Endodermal cell (in vitro differentiated cells): ENCODE measurements around the gene PARPBP. TPM values are rescaled to one million over a fixed set of nuclear protein-coding genes. Genes with fewer than 3 reads are reported as not detected.
"Not testable (repeated sequence)": the region's sequence is repeated elsewhere in the genome, so short reads cannot be mapped to it uniquely, and the experiment has no call there.

Experiments used
- DNase-seq: peaks from one replicate; pipeline ENCODE4 v3.0.0-alpha.2; 2017
- H3K27ac ChIP-seq: 2 replicates; pipeline ENCODE4 v1.5.1; 2013; ENCODE audit warnings: mild to moderate bottlenecking, low read depth, low read length, moderate library complexity
- H3K27me3 ChIP-seq: 2 replicates; pipeline ENCODE4 v1.6.1; 2013; ENCODE audit warnings: mild to moderate bottlenecking, low read length, moderate library complexity; ENCODE audit not compliant: insufficient read depth, control insufficient read depth, poor library complexity, severe bottlenecking
- H3K36me3 ChIP-seq: 2 replicates; pipeline ENCODE4 v1.7.0; 2013; ENCODE audit warnings: mild to moderate bottlenecking, low read length, moderate library complexity; ENCODE audit not compliant: control insufficient read depth, insufficient read depth
- H3K4me1 ChIP-seq: one replicate; pipeline ENCODE4 v1.7.0; 2013; ENCODE audit warnings: low read length; ENCODE audit not compliant: control insufficient read depth, insufficient read depth
- H3K4me3 ChIP-seq: 2 replicates; pipeline ENCODE4 v1.5.1; 2013; ENCODE audit warnings: mild to moderate bottlenecking, low read length, moderate library complexity
- H3K9ac ChIP-seq: 2 replicates; pipeline ENCODE4 v1.6.1; 2013; ENCODE audit warnings: mild to moderate bottlenecking, low read length, moderate library complexity; ENCODE audit not compliant: poor library complexity, severe bottlenecking; ENCODE audit errors: extremely low read depth
- H3K9me3 ChIP-seq: 2 replicates; pipeline ENCODE4 v1.6.1; 2013; ENCODE audit warnings: mild to moderate bottlenecking, low read length, moderate library complexity; ENCODE audit not compliant: control insufficient read depth
- H3K27ac Mint-ChIP-seq: 2 replicates; pipeline ENCODE4 v1.8.0; 2020; ENCODE audit warnings: mixed read lengths
- H3K27me3 Mint-ChIP-seq: 2 replicates; pipeline ENCODE4 v1.8.0; 2021; ENCODE audit warnings: mild to moderate bottlenecking, mixed read lengths; ENCODE audit not compliant: insufficient read depth
- H3K36me3 Mint-ChIP-seq: 2 replicates; pipeline ENCODE4 v1.8.0; 2020; ENCODE audit warnings: low read depth, mixed read lengths
- H3K4me1 Mint-ChIP-seq: 2 replicates; pipeline ENCODE4 v1.8.0; 2020; ENCODE audit warnings: mixed read lengths
- H3K4me3 Mint-ChIP-seq: 2 replicates; pipeline ENCODE4 v1.8.0; 2020; ENCODE audit warnings: mild to moderate bottlenecking, moderate library complexity, mixed read lengths
- H3K9me3 Mint-ChIP-seq: 2 replicates; pipeline ENCODE4 v1.8.0; 2020; ENCODE audit warnings: mild to moderate bottlenecking, mixed read lengths
- WGBS, 2 experiments: methylation state at CpG; one replicate each; pipeline versions ENCODE4 v1.1.5 to v1.1.7; 2013; ENCODE audit warnings: missing lambda C conversion rate in 2 of 2, mixed read lengths in 1 of 2; ENCODE audit not compliant: insufficient coverage in 1 of 2, insufficient read length in 1 of 2; 5-methylcytosine and 5-hydroxymethylcytosine counted together
- long read RNA-seq, 4 experiments: library from polyadenylated mRNA in 2 of 4; library from RNA in 1 of 4; library from capped mRNA in 1 of 4; stranded (forward) in 3 of 4; unstranded in 1 of 4; transcript quantifications; one replicate each; pipeline ENCODE4 v2.0.0, GENCODE V29; 2020 to 2021; ENCODE audit warnings: inconsistent platforms in 1 of 4
- polyA plus RNA-seq, 2 experiments: library from polyadenylated mRNA; stranded (reverse); fragments of 50-300 nt; gene quantifications; one replicate each; pipeline ENCODE4 v1.2.3, GENCODE V29; 2013
- total RNA-seq, 2 donors: library from RNA; stranded (reverse); fragmentation: NEBNext Ultra II Directional in 1 of 2; extraction: Animal tissue kit (Norgen Biotek cat#: 25700) in 1 of 2; gene quantifications; 2 replicates in 1 of 2; 3 replicates in 1 of 2; pipeline ENCODE4 v1.2.1, GENCODE V29; 2021
- TF ChIP-seq, protein P1 (sequence below): fragments of 200-600 bp; sonication (generic); conservative IDR thresholded peaks from 2 replicates; pipeline ENCODE4 v1.5.0; 2021; ENCODE audit warnings: antibody characterized with exemption, mild to moderate bottlenecking

PARPBP gene, protein sequence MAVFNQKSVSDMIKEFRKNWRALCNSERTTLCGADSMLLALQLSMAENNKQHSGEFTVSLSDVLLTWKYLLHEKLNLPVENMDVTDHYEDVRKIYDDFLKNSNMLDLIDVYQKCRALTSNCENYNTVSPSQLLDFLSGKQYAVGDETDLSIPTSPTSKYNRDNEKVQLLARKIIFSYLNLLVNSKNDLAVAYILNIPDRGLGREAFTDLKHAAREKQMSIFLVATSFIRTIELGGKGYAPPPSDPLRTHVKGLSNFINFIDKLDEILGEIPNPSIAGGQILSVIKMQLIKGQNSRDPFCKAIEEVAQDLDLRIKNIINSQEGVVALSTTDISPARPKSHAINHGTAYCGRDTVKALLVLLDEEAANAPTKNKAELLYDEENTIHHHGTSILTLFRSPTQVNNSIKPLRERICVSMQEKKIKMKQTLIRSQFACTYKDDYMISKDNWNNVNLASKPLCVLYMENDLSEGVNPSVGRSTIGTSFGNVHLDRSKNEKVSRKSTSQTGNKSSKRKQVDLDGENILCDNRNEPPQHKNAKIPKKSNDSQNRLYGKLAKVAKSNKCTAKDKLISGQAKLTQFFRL
- 10 to 100 TPM; 28.3 to 30.0 TPM for total RNA-seq
- polyA plus RNA-seq (2013, experiment 1 of 2): 26.6 TPM
- polyA plus RNA-seq (2013, experiment 2 of 2): 28.4 TPM
- long read RNA-seq, experiment 1, partial matches to known transcripts: 6 of 17 reads
- long read RNA-seq, experiment 1, other reads (novel, unspliced or antisense): 10 of 17 reads
- long read RNA-seq, experiment 2, transcript PARPBP-201 (11 exons, 3,014 nt): major isoform, 27 of 84 reads
- long read RNA-seq, experiment 2, partial matches to known transcripts: 8 of 84 reads
- long read RNA-seq, experiment 2, other reads (novel, unspliced or antisense): 45 of 84 reads
- long read RNA-seq, experiment 3, transcript PARPBP-209 (3 exons, 976 nt): minor isoform, 6 of 210 reads
- long read RNA-seq, experiment 3, transcript PARPBP-201 (11 exons, 3,014 nt): major isoform, 60 of 210 reads
- long read RNA-seq, experiment 3, partial matches to known transcripts: 18 of 210 reads
- long read RNA-seq, experiment 3, other reads (novel, unspliced or antisense): 120 of 210 reads
- long read RNA-seq, experiment 4, transcript PARPBP-209 (3 exons, 976 nt): major isoform, 8 of 35 reads
- long read RNA-seq, experiment 4, partial matches to known transcripts: 2 of 35 reads
- long read RNA-seq, experiment 4, other reads (novel, unspliced or antisense): 20 of 35 reads

- H3K9me3 Mint-ChIP-seq: no peaks in the 10 kb centered on the region
- peak within 1 kb of the TSS; percentile 80 for H3K9ac ChIP-seq
- peaks cover 10% of the 10 kb centered on the region for H3K4me1 Mint-ChIP-seq
- H3K4me1 ChIP-seq: no peaks in the 10 kb centered on the region
- peaks cover 27% of the 10 kb centered on the region for H3K36me3 ChIP-seq
- H3K9me3 ChIP-seq: no peaks in the 10 kb centered on the region
- no peaks in the 10 kb centered on the region for H3K27me3 Mint-ChIP-seq
- H3K36me3 Mint-ChIP-seq: peaks cover 16% of the 10 kb centered on the region
- peak within 1 kb of the TSS; percentile 94 for H3K4me3 ChIP-seq
- H3K27ac ChIP-seq: peak within 1 kb of the TSS; percentile 6
- WGBS, 2 experiments: 0% methylated on average over 22 to 62 of the region's 62 CpGs
- DNase-seq: peak; percentile 99
- H3K27ac Mint-ChIP-seq: peak within 1 kb of the TSS; percentile 86
- TF ChIP-seq, protein P1, sequence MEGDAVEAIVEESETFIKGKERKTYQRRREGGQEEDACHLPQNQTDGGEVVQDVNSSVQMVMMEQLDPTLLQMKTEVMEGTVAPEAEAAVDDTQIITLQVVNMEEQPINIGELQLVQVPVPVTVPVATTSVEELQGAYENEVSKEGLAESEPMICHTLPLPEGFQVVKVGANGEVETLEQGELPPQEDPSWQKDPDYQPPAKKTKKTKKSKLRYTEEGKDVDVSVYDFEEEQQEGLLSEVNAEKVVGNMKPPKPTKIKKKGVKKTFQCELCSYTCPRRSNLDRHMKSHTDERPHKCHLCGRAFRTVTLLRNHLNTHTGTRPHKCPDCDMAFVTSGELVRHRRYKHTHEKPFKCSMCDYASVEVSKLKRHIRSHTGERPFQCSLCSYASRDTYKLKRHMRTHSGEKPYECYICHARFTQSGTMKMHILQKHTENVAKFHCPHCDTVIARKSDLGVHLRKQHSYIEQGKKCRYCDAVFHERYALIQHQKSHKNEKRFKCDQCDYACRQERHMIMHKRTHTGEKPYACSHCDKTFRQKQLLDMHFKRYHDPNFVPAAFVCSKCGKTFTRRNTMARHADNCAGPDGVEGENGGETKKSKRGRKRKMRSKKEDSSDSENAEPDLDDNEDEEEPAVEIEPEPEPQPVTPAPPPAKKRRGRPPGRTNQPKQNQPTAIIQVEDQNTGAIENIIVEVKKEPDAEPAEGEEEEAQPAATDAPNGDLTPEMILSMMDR: no peak
- H3K4me3 Mint-ChIP-seq: peak within 1 kb of the TSS; percentile 78
- no peaks in the 10 kb centered on the region for H3K27me3 ChIP-seq
These were observed at the start of gene PARPBP, which contains the start of gene NUP37 for GRCh38 chr12:102119674-102120563. TSS of gene PARPBP (plus strand) at chr12:102120183. CDS start at chr12:102123889, 3,706 bp downstream. TSS of gene NUP37 (minus strand) at chr12:102120114. CDS start at chr12:102118518, 1,596 bp downstream.

- H3K27ac ChIP-seq, H3K4me1 Mint-ChIP-seq, H3K9me3 ChIP-seq, H3K27ac Mint-ChIP-seq, H3K27me3 ChIP-seq, H3K9ac ChIP-seq, DNase-seq, H3K27me3 Mint-ChIP-seq, H3K4me3 Mint-ChIP-seq, H3K4me3 ChIP-seq, H3K4me1 ChIP-seq, H3K9me3 Mint-ChIP-seq: not testable (repeated sequence)
- H3K36me3 Mint-ChIP-seq: peaks cover 19% of the 10 kb centered on the region
- WGBS, 2 experiments: 93% methylated on average over 3 to 7 of the region's 7 CpGs
- peaks cover 44% of the 10 kb centered on the region for H3K36me3 ChIP-seq
These were observed 47.9 kb upstream of the PARPBP start for GRCh38 chr12:102072092-102072491.

GRCh38 chr12:102080842-102081241, 39.1 kb upstream of the PARPBP start:
- Mint-ChIP-seq H3K4me3 (no peak overlapping the region), H3K4me1 (peaks cover 5% of the 10 kb centered on the region), H3K27ac (no peak overlapping the region), H3K36me3 (peaks cover 60% of the 10 kb centered on the region), H3K27me3 (no peaks in the 10 kb centered on the region), H3K9me3 (no peaks in the 10 kb centered on the region)
- no peak overlapping the region for H3K9ac ChIP-seq
- H3K9me3 ChIP-seq: no peaks in the 10 kb centered on the region
- peaks cover 5% of the 10 kb centered on the region for H3K4me1 ChIP-seq
- H3K27ac ChIP-seq: no peak overlapping the region
- WGBS, 2 experiments: 79 to 85% methylated on average over 2 to 4 of the region's 4 CpGs
- DNase-seq: no peak
- H3K4me3 ChIP-seq: no peak overlapping the region
- H3K36me3 ChIP-seq: peaks cover 70% of the 10 kb centered on the region
- H3K27me3 ChIP-seq: no peaks in the 10 kb centered on the region
- TF ChIP-seq, protein P1: no peak

- H3K4me3 ChIP-seq, DNase-seq, H3K4me3 Mint-ChIP-seq, H3K27me3 ChIP-seq, H3K27ac ChIP-seq, H3K9ac ChIP-seq, H3K27me3 Mint-ChIP-seq, H3K4me1 Mint-ChIP-seq, H3K4me1 ChIP-seq, H3K27ac Mint-ChIP-seq: not testable (repeated sequence)
- peaks cover 73% of the 10 kb centered on the region for H3K36me3 ChIP-seq
- peaks cover 31% of the 10 kb centered on the region for H3K9me3 Mint-ChIP-seq
- H3K9me3 ChIP-seq: peaks cover 41% of the 10 kb centered on the region
- WGBS, 2 experiments: 94% methylated on average over 17 to 38 of the region's 38 CpGs
- H3K36me3 Mint-ChIP-seq: peaks cover 57% of the 10 kb centered on the region
These were observed 30.7 kb upstream of the PARPBP start for GRCh38 chr12:102089228-102089835.
